Erythroblast (primary cell): ENCODE measurements around the gene MEIKIN.

ENCODE experiments used
- GATA1 ChIP-seq: IDR thresholded peaks from 2 replicates; pipeline ENCODE4 v1.6.1; 2011; ENCODE audit warnings: low read depth, mild to moderate bottlenecking, control low read depth, low read length, moderate library complexity
- POLR2A ChIP-seq: IDR thresholded peaks from 2 replicates; pipeline ENCODE4 v1.6.1; 2011; ENCODE audit warnings: mild to moderate bottlenecking, low read length

GRCh38 chr5:131976414-131977211, 31.1 kb upstream of the MEIKIN start:
- TF ChIP-seq POLR2A = no peak
- no peak for TF ChIP-seq GATA1
